Measurements from ENCODE around the gene AP2A2. TPM values are rescaled to one million over a fixed set of nuclear protein-coding genes. Genes with fewer than 3 reads are reported as not detected.

AP2A2 gene
- total RNA-seq, 1 experiment from 2014 or later = 62.0 TPM

- intact Hi-C loops (cut with micrococcal nuclease; ENCODE audit: unreplicated experiment) = no loop called here
- Histone ChIP-seq H3K9me3 (ENCODE audit: low read depth, low read length, poor library complexity, severe bottlenecking) (no peaks in the 10 kb centered on the region), H3K36me3 (ENCODE audit: insufficient read depth, low read length, poor library complexity, severe bottlenecking) (peaks cover 5% of the 10 kb centered on the region), H3K27ac (ENCODE audit: low read depth, low read length, poor library complexity, severe bottlenecking) (no peak overlapping the region), H3K4me3 (ENCODE audit: low read depth, low read length, poor library complexity, severe bottlenecking) (no peak overlapping the region), H3K27me3 (replicated peaks; ENCODE audit: insufficient read depth, low read depth, low read length, poor library complexity) (no peaks in the 10 kb centered on the region), H3K4me1 (ENCODE audit: insufficient read depth, low read length, poor library complexity, severe bottlenecking) (peaks cover 5% of the 10 kb centered on the region)
- DNase-seq (ENCODE audit: low spot score) = no peak
- BruUV-seq (replicated peaks) = no TSS peak
- ChIA-PET CTCF (no interaction called here), POLR2A (ENCODE audit: low non-redundant PET) (no interaction called here)
- TF ChIP-seq EZH2 (IDR thresholded peaks at IDR 0.05; ENCODE audit: borderline replicate concordance, low read depth, low read length, poor library complexity, severe bottlenecking) (no peak), CTCF (conservative IDR thresholded peaks at IDR 0.05; ENCODE audit: low read depth, low read length) (no peak)
These were observed 45.2 kb upstream of the AP2A2 start for GRCh38 chr11:880447-880846.

- POLR2A ChIA-PET (ENCODE audit: low non-redundant PET) = no interaction called here
- Histone ChIP-seq H3K27ac (ENCODE audit: low read depth, low read length, poor library complexity, severe bottlenecking) (no peak overlapping the region), H3K4me1 (ENCODE audit: insufficient read depth, low read length, poor library complexity, severe bottlenecking) (no peaks in the 10 kb centered on the region), H3K36me3 (ENCODE audit: insufficient read depth, low read length, poor library complexity, severe bottlenecking) (peaks cover 5% of the 10 kb centered on the region), H3K4me3 (ENCODE audit: low read depth, low read length, poor library complexity, severe bottlenecking) (no peak overlapping the region), H3K27me3 (replicated peaks; ENCODE audit: insufficient read depth, low read depth, low read length, poor library complexity) (no peaks in the 10 kb centered on the region), H3K9me3 (ENCODE audit: low read depth, low read length, poor library complexity, severe bottlenecking) (no peaks in the 10 kb centered on the region)
- no peak for TF ChIP-seq EZH2 (IDR thresholded peaks at IDR 0.05; ENCODE audit: borderline replicate concordance, low read depth, low read length, poor library complexity, severe bottlenecking)
- TF ChIP-seq CTCF (conservative IDR thresholded peaks at IDR 0.05; ENCODE audit: low read depth, low read length) = no peak
- CTCF ChIA-PET = no interaction called here
- DNase-seq (ENCODE audit: low spot score) = peak; percentile 42
- intact Hi-C loops (cut with micrococcal nuclease; ENCODE audit: unreplicated experiment) = no loop called here
- no TSS peak for BruUV-seq (replicated peaks)
These were observed 43.1 kb upstream of the AP2A2 start for GRCh38 chr11:882596-882995.

- TF ChIP-seq CTCF (conservative IDR thresholded peaks at IDR 0.05; ENCODE audit: low read depth, low read length) = no peak
- no peak for TF ChIP-seq EZH2 (IDR thresholded peaks at IDR 0.05; ENCODE audit: borderline replicate concordance, low read depth, low read length, poor library complexity, severe bottlenecking)
- ChIA-PET CTCF (no interaction called here), POLR2A (ENCODE audit: low non-redundant PET) (no interaction called here)
- no peak for DNase-seq (ENCODE audit: low spot score)
- no TSS peak for BruUV-seq (replicated peaks)
- intact Hi-C loops (cut with micrococcal nuclease; ENCODE audit: unreplicated experiment) = no loop called here
- H3K9me3 ChIP-seq (ENCODE audit: low read depth, low read length, poor library complexity, severe bottlenecking) = no peaks in the 10 kb centered on the region
- no peak overlapping the region for H3K27ac ChIP-seq (ENCODE audit: low read depth, low read length, poor library complexity, severe bottlenecking)
- H3K4me3 ChIP-seq (ENCODE audit: low read depth, low read length, poor library complexity, severe bottlenecking) = no peak overlapping the region
- peaks cover 5% of the 10 kb centered on the region for H3K36me3 ChIP-seq (ENCODE audit: insufficient read depth, low read length, poor library complexity, severe bottlenecking)
- no peaks in the 10 kb centered on the region for H3K4me1 ChIP-seq (ENCODE audit: insufficient read depth, low read length, poor library complexity, severe bottlenecking)
- no peaks in the 10 kb centered on the region for H3K27me3 ChIP-seq (replicated peaks; ENCODE audit: insufficient read depth, low read depth, low read length, poor library complexity)
These were observed 42.1 kb upstream of the AP2A2 start for GRCh38 chr11:883527-883926.
